Suprapubic skin (tissue), 4 donors: ENCODE measurements around the gene AMBRA1.

ENCODE experiments used
- CTCF ChIP-seq, 2 donors: fragments of 200-600 bp in 1 of 2; fragments of 450-650 bp in 1 of 2; sonication (generic) in 1 of 2; IDR thresholded peaks; one replicate each; pipeline ENCODE4 v1.5.1; 2016 to 2019; ENCODE audit warnings: antibody characterized with exemption in 2 of 2, mild to moderate bottlenecking in 1 of 2, moderate library complexity in 1 of 2
- POLR2A ChIP-seq, 2 donors: fragments of 450-650 bp; IDR thresholded peaks; one replicate each; pipeline ENCODE4 v1.6.1; 2017; ENCODE audit warnings: antibody characterized with exemption in 2 of 2, mild to moderate bottlenecking in 2 of 2, moderate library complexity in 2 of 2
- POLR2AphosphoS5 ChIP-seq, 3 donors: sonication (generic); formaldehyde crosslinking; IDR thresholded peaks; one replicate each; pipeline ENCODE4 v1.6.1; 2017; ENCODE audit warnings: antibody characterized with exemption in 3 of 3

GRCh38 chr11:46472662-46472994, 121.2 kb downstream of the AMBRA1 start:
- TF ChIP-seq POLR2A (IDR thresholded peaks at IDR 0.05) (no peak), CTCF (IDR thresholded peaks at IDR 0.05) (no peak), POLR2AphosphoS5 (IDR thresholded peaks at IDR 0.05) (no peak)
